Keratinocyte (primary cell): ENCODE measurements around the gene POMT2. TPM values are rescaled to one million over a fixed set of nuclear protein-coding genes. Genes with fewer than 3 reads are reported as not detected.

Source experiments
- DNase-seq: peaks from one replicate; pipeline ENCODE4 v3.0.0-alpha.2; 2011; ENCODE audit warnings: low read depth, missing footprints, low spot score
- FAIRE-seq: peaks from 2 replicates; lab custom pipeline; 2011; peaks lifted over from hg19 to GRCh38; lab: Jason Lieb, UNC
- H2AFZ ChIP-seq: 2 replicates; pipeline ENCODE4 v1.6.0; 2012; ENCODE audit warnings: low read length, control low read depth, inconsistent platforms; ENCODE audit not compliant: control insufficient read depth
- H3K27ac ChIP-seq: 2 replicates; pipeline ENCODE4 v1.5.1; 2011; ENCODE audit warnings: low read length; ENCODE audit not compliant: control insufficient read depth, insufficient read depth
- H3K27me3 ChIP-seq: 3 replicates; pipeline ENCODE4 v1.6.0; 2011; ENCODE audit warnings: low read length; ENCODE audit not compliant: control insufficient read depth, insufficient read depth; ENCODE audit errors: extremely low read depth
- H3K36me3 ChIP-seq, 2 experiments: 2 replicates in 1 of 2; 3 replicates in 1 of 2; pipeline ENCODE4 v1.5.1; 2011; ENCODE audit warnings: low read length in 2 of 2, mild to moderate bottlenecking in 1 of 2; ENCODE audit not compliant: control insufficient read depth in 2 of 2, insufficient read depth in 2 of 2; ENCODE audit errors: extremely low read depth in 1 of 2
- H3K4me1 ChIP-seq: 3 replicates; pipeline ENCODE4 v1.5.1; 2011; ENCODE audit warnings: low read length; ENCODE audit not compliant: control insufficient read depth, insufficient read depth; ENCODE audit errors: extremely low read depth
- H3K4me2 ChIP-seq: 3 replicates; pipeline ENCODE4 v1.6.0; 2011; ENCODE audit warnings: low read depth, low read length; ENCODE audit not compliant: control insufficient read depth, insufficient read depth; ENCODE audit errors: extremely low read depth
- H3K4me3 ChIP-seq, 3 experiments: fragments of 200-600 bp in 1 of 3; sonication (generic) in 1 of 3; 2 replicates in 2 of 3; 3 replicates in 1 of 3; pipeline ENCODE4 v1.5.1; 2011 to 2016; ENCODE audit warnings: low read length in 3 of 3, mild to moderate bottlenecking in 3 of 3, control low read depth in 2 of 3, inconsistent platforms in 1 of 3, low read depth in 1 of 3, mixed read lengths in 1 of 3, mixed run types in 1 of 3, moderate library complexity in 1 of 3; ENCODE audit not compliant: control insufficient read depth in 2 of 3, insufficient read depth in 2 of 3; ENCODE audit errors: extremely low read depth in 1 of 3
- H3K79me2 ChIP-seq: 2 replicates; pipeline ENCODE4 v1.6.0; 2012; ENCODE audit warnings: low read length; ENCODE audit not compliant: control insufficient read depth, insufficient read depth
- H3K9ac ChIP-seq: 3 replicates; pipeline ENCODE4 v1.6.0; 2011; ENCODE audit warnings: low read length; ENCODE audit not compliant: control insufficient read depth, insufficient read depth; ENCODE audit errors: extremely low read depth
- H3K9me1 ChIP-seq: 3 replicates; pipeline ENCODE4 v1.6.0; 2011; ENCODE audit warnings: low read length; ENCODE audit not compliant: control insufficient read depth, insufficient read depth; ENCODE audit errors: extremely low read depth
- H3K9me3 ChIP-seq: 2 replicates; pipeline ENCODE4 v1.5.1; 2012; ENCODE audit warnings: low read depth, low read length; ENCODE audit not compliant: control insufficient read depth
- H4K20me1 ChIP-seq: 3 replicates; pipeline ENCODE4 v1.6.0; 2011; ENCODE audit warnings: low read length; ENCODE audit not compliant: control insufficient read depth, insufficient read depth; ENCODE audit errors: extremely low read depth
- CTCF ChIP-seq, 3 experiments: IDR thresholded peaks in 1 of 3; conservative IDR thresholded peaks in 1 of 3; optimal IDR thresholded peaks in 1 of 3; 2 replicates in 2 of 3; 3 replicates in 1 of 3; pipeline versions ENCODE3 to v1.5.1; 2011; ENCODE audit warnings: low read length in 3 of 3, mild to moderate bottlenecking in 3 of 3, moderate library complexity in 2 of 3, control low read depth in 1 of 3, inconsistent platforms in 1 of 3; ENCODE audit not compliant: insufficient read depth in 2 of 3; ENCODE audit errors: extremely low read depth in 1 of 3
- EZH2 ChIP-seq: IDR thresholded peaks from one replicate; pipeline ENCODE4 v1.6.1; 2012; ENCODE audit warnings: inconsistent platforms, mild to moderate bottlenecking, low read length, moderate library complexity
- dilution Hi-C: fragments of 300-500 bp; cut with MboI; formaldehyde crosslinking; loops from one replicate; pipeline ENCODE4 v1.7.0; 2020; ENCODE audit warnings: low sequenced_read_pairs; ENCODE audit not compliant: extremely low pct_ligation_motif_present
- polyA plus RNA-seq, 5 experiments: library from polyadenylated mRNA; depleted of rRNA in 3 of 5; stranded (reverse) in 3 of 5; stranded (forward) in 1 of 5; unstranded in 1 of 5; fragments of >200 nt; gene quantifications; 1 replicate in 1 of 5; 2 replicates in 3 of 5; 3 replicates in 1 of 5; pipeline versions ENCODE4 v1.2.1 to v1.2.3, GENCODE V29; 2011 to 2012; ENCODE audit warnings: missing spikeins in 2 of 5, low read depth in 1 of 5, low replicate concordance in 1 of 5

POMT2 gene
- polyA plus RNA-seq, 1 donor (not counting 4 experiments of a cell fraction or from before 2014, with no cell fraction given) = 21.1 TPM

- no peaks in the 10 kb centered on the region for H3K79me2 ChIP-seq
- H3K36me3 ChIP-seq = peaks cover 2 to 18% of the 10 kb centered on the region in 2 experiments
- no peak overlapping the region for H3K4me2 ChIP-seq
- TF ChIP-seq CTCF (optimal IDR thresholded peaks at IDR 0.05 in 1 of 3, IDR thresholded peaks at IDR 0.05 in 1 of 3, conservative IDR thresholded peaks at IDR 0.05 in 1 of 3; ENCODE audit: extremely low read depth in 1 of 3, insufficient read depth in 2 of 3, low read length in 3 of 3) = no peak
- TF ChIP-seq EZH2 = no peak
- dilution Hi-C loops = no loop called here
- DNase-seq (no peak), FAIRE-seq (no peak)
- H3K9me3 ChIP-seq = no peaks in the 10 kb centered on the region
- no peaks in the 10 kb centered on the region for H3K27me3 ChIP-seq
- no peak overlapping the region for H3K27ac ChIP-seq
- H3K9me1 ChIP-seq = no peaks in the 10 kb centered on the region
- no peaks in the 10 kb centered on the region for H4K20me1 ChIP-seq
- no peak overlapping the region for H3K9ac ChIP-seq
- H3K4me1 ChIP-seq = no peaks in the 10 kb centered on the region
- no peak overlapping the region for H2AFZ ChIP-seq
- no peak overlapping the region for H3K4me3 ChIP-seq
Measured at GRCh38 chr14:77343662-77344061, 23.0 kb upstream of the POMT2 start.

GRCh38 chr14:77342726-77343397, 22.2 kb upstream of the POMT2 start:
- Histone ChIP-seq H3K9ac (no peak overlapping the region), H3K36me3 (peaks cover 2 to 18% of the 10 kb centered on the region in 2 experiments), H3K9me3 (no peaks in the 10 kb centered on the region), H3K4me2 (no peak overlapping the region), H4K20me1 (no peaks in the 10 kb centered on the region), H3K27ac (no peak overlapping the region), H3K4me3 (no peak overlapping the region), H3K79me2 (no peaks in the 10 kb centered on the region), H3K27me3 (no peaks in the 10 kb centered on the region), H2AFZ (no peak overlapping the region), H3K4me1 (no peaks in the 10 kb centered on the region), H3K9me1 (no peaks in the 10 kb centered on the region)
- no peak for TF ChIP-seq EZH2
- no peak for TF ChIP-seq CTCF (optimal IDR thresholded peaks at IDR 0.05 in 1 of 3, IDR thresholded peaks at IDR 0.05 in 1 of 3, conservative IDR thresholded peaks at IDR 0.05 in 1 of 3; ENCODE audit: extremely low read depth in 1 of 3, insufficient read depth in 2 of 3, low read length in 3 of 3)
- DNase-seq (no peak), FAIRE-seq (no peak)
- dilution Hi-C loops = no loop called here
